ENCODE results near the gene GRK5. TPM values are rescaled to one million over a fixed set of nuclear protein-coding genes. Genes with fewer than 3 reads are reported as not detected.

Gene GRK5
- total RNA-seq, 2 experiments from 2014 or later: 11.4 to 13.3 TPM

DNA sequence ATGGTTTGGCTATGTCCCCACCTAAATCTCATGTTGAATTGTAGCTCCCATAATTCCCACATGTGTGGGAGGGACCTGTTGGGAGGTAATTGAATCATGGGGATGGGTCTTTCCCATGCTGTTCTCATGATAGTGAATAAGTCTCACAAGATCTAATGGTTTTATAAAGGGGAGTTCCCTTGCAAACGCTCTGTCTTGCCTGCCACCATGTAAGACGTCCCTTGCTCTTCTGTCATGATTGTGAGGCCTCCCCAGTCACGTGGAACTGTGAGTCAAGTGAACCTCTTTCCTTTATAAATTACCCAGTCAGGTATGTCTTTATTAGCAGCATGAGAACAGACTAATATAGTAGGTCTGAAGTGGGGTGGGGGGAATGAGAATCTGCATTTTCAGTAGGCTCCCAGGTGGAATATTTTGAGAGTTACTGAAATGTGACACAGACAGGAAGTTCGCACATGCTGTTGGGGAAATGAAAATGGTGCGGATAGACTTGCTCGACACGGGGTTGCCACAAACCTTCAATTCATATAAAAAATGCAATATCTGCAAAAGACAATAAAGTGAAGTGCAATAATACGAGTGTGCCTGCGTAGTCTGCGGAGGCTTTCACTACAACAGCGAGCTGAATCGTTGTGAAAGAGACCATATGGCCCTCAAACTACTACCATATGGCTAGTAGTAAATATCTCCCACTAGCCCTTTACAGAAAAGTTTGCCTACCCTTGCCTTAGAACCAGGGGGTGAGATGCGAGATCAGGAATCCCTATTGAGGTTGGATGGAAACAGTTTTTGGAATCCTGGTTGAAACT, 166.1 kb downstream of the GRK5 start:
- POLR2A ChIA-PET: no interaction called here
- CTCF ChIA-PET: no interaction called here

DNA sequence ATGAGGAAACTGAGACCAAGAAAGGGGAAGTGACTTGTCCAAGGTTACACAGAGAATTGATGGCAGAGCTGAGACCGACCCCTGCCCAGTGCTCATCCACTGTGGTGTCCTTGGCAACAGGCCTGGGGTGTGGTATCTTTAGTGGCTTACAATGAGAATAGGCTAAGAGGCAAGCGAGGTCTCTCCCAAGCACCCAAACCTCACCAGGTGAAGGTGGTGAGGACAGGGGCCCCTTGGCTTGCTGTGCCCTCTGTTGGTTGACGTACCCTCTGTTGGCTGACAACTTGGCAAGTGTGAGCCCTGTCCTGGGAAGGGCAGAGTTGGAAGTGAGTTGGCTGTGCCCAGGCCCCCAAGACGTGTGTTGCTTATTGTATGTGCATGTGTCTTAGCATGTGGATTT, 166.9 kb downstream of the GRK5 start:
- ChIA-PET CTCF (no interaction called here), POLR2A (no interaction called here)

DNA sequence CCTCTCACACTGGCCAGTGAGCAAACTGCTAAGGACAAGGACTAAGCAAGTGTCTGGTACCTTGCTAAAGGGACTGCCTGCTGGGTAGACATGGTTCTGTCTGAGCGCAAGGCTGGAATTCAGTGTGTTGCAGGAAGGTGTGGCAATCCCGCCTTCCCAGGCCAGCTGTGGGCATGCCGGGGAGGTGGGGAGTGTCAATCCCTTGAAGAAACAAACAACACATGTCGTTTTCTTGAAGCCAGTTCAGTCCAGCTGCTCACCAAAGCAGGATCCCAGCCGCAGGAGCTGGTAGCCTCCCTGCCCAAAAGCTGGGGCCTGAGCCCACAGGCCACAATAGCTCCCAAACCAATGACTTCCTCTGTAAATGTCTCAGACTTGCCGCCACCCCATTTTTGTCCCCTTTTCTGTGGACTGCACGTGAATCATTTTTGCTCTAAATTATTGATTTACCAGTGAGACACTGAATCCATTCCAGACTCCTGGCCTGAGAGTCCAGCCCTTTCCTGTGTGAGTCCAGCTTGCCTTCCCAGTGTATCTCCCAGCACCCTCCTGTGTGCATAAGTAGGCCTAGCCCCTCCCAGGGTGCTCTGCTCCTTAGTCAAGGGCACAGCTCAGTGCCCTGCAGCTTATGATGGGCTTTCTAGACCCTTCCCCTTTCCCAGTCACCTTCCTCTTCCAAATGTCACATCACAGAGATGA, 168.4 kb downstream of the GRK5 start:
- ChIA-PET CTCF (interaction anchor here (0.5 to 0.7 kb wide), 2 partner anchors 42 to 215 kb away, joined by 3 read pairs; no protein-coding TSS in a partner anchor), POLR2A (no interaction called here)

- POLR2A ChIA-PET: no interaction called here
- CTCF ChIA-PET: no interaction called here
Measured at GRCh38 chr10:119377451-119377957, 170.1 kb downstream of the GRK5 start.

DNA sequence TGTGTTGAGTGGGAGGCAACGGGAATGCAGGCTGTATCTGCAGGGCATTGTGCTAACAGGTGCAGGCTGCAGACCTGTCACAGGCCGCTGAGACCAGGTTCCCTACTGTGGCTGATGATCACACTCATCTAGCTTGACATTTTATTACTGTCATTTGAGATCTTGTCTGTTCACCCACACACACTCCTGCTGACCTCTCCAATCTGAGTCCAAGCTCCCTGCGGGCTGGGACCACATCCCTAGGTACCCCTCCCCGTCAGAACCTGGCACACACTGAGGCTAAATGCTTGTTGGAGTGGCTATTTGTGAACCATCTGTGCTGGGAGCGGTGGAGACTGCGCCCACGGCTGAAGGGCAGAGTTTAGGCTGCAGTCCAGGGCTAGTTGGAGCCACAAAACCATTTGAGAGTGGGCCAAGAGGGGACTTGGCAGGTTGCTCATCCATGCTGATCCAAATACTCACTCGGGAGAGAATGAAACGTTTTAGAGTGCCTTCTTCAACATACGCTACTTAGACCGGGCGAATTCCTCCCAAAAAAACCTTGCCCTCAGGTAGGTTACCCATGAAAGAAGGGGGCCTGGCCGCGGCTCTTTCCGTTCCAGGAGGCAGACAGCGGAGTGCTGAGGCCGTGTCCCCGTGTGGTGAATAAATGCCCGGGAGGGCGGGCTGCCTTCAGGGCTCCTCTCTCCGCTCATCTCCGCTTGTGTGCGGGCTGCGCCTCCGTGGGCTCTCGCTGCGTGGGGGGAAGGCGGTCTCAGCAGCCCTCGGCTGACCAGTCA, 170.8 kb downstream of the GRK5 start:
- ChIA-PET CTCF (no interaction called here), POLR2A (no interaction called here)

DNA sequence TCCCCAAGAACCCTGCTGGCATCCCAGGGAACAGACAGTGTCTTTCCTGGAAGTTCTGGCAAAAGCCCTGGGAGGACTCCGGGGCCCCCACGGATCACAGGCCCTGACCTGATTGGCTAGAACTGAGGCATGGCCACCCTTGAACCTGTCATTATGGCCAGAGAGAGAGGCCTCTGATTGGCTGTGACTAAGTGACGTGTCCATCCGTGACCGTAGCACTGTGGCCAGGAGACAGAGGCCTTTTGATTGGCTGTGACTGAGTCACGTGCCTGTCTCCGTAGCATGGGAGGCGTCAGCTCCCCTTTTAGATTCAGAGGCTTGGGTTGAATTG, 171.3 kb downstream of the GRK5 start:
- ChIA-PET POLR2A (no interaction called here), CTCF (no interaction called here)

GRCh38 chr10:119379466-119380071, 172.2 kb downstream of the GRK5 start:
- POLR2A ChIA-PET: no interaction called here
- CTCF ChIA-PET: no interaction called here

GRCh38 chr10:119383174-119383856, 175.9 kb downstream of the GRK5 start:
- ChIA-PET POLR2A (interaction anchor here (0.7 kb wide), 1 partner anchor 129 kb away, joined by 3 read pairs; no protein-coding TSS in a partner anchor), CTCF (interaction anchor here (0.6 kb wide), 1 partner anchor 122 kb away, joined by 6 read pairs; no protein-coding TSS in a partner anchor)

- CTCF ChIA-PET: interaction anchor here (0.6 kb wide), 1 partner anchor 121 kb away, joined by 6 read pairs; no protein-coding TSS in a partner anchor
- POLR2A ChIA-PET: interaction anchor here (0.7 kb wide), 1 partner anchor 128 kb away, joined by 3 read pairs; no protein-coding TSS in a partner anchor
Measured at GRCh38 chr10:119384127-119384526, 176.8 kb downstream of the GRK5 start.

GRCh38 chr10:119386666-119387065, 179.3 kb downstream of the GRK5 start:
- CTCF ChIA-PET: interaction anchor here (1.4 kb wide), 1 partner anchor 29 kb away, joined by 3 read pairs; no protein-coding TSS in a partner anchor
- POLR2A ChIA-PET: no interaction called here

DNA sequence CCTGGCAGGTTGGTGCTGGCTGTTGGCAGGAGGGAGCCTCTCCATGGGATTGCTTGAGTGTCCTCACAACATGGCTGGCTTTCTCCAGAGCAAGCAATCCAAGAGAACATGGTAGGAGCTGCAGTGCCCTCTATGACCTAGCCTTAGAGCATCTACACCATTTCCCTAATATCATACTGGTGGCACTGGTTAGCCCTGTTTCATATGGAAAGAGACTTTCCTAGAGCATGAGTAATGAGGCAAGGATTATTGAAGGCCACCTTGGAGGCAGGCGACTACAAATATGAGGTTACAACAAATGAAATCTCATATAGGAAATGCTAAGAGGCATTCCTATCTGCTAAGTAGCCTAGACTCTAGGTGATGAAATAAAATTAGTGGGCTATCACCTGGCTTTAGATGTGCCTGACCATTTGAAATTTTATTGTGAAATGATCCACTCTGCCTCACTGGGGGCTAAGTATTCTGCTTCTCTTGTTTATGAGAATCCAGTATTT, 181.5 kb downstream of the GRK5 start:
- CTCF ChIA-PET: interaction anchor here (1.0 kb wide), 1 partner anchor 56 kb away, joined by 3 read pairs; no protein-coding TSS in a partner anchor

GRCh38 chr10:119391440-119392251, 184.3 kb downstream of the GRK5 start:
- POLR2A ChIA-PET: no interaction called here
- CTCF ChIA-PET: no interaction called here

More for the DNA sequence above, 181.5 kb downstream of the GRK5 start:
- POLR2A ChIA-PET: no interaction called here

- POLR2A ChIA-PET: no interaction called here
- CTCF ChIA-PET: no interaction called here
Measured at GRCh38 chr10:119393019-119393418, 185.6 kb downstream of the GRK5 start.

GRCh38 chr10:119393421-119393820, 186.1 kb downstream of the GRK5 start:
- ChIA-PET POLR2A (no interaction called here), CTCF (no interaction called here)

- POLR2A ChIA-PET: no interaction called here
- CTCF ChIA-PET: no interaction called here
Measured at GRCh38 chr10:119393845-119394244, 186.5 kb downstream of the GRK5 start.

GRCh38 chr10:119394657-119395279, 187.4 kb downstream of the GRK5 start:
- ChIA-PET POLR2A (no interaction called here), CTCF (no interaction called here)

GRCh38 chr10:119395280-119396007, 188.1 kb downstream of the GRK5 start:
- CTCF ChIA-PET: no interaction called here
- POLR2A ChIA-PET: no interaction called here

Data from activated CD8-positive, alpha-beta memory T cell treated with anti-CD3 and anti-CD28 coated beads for 36 hours (primary cell).